HL-60 (cell line): ENCODE measurements around the gene SORCS2.

Source experiments
- DNase-seq, 2 experiments: peaks; one replicate each; pipeline ENCODE4 v3.0.0-alpha.2; 2010 to 2020; ENCODE audit warnings: low read depth in 1 of 2, low spot score in 1 of 2
- H3K27ac ChIP-seq: fragments of 250-450 bp; sonication (Bioruptor Pico); replicated peaks from 2 replicates; pipeline ENCODE4 v1.5.1; 2020; ENCODE audit warnings: mild to moderate bottlenecking, moderate library complexity
- H3K27me3 ChIP-seq: fragments of 250-450 bp; sonication (Bioruptor Pico); 2 replicates; pipeline ENCODE4 v1.5.1; 2021; ENCODE audit warnings: mild to moderate bottlenecking, moderate library complexity; ENCODE audit not compliant: insufficient read depth, poor library complexity, severe bottlenecking
- H3K4me3 ChIP-seq: replicated peaks from 2 replicates; pipeline ENCODE4 v1.5.1; 2011; ENCODE audit warnings: mild to moderate bottlenecking, control low read depth, low read length; ENCODE audit not compliant: insufficient read depth
- GABPA ChIP-seq: IDR thresholded peaks from 2 replicates; pipeline ENCODE4 v1.6.1; 2012; ENCODE audit warnings: low read depth
- POLR2AphosphoS5 ChIP-seq: IDR thresholded peaks from 2 replicates; pipeline ENCODE4 v1.6.1; 2012; ENCODE audit warnings: low read depth
- SPI1 ChIP-seq: IDR thresholded peaks from 2 replicates; pipeline ENCODE4 v1.6.1; 2012; ENCODE audit warnings: low read depth, mild to moderate bottlenecking, borderline replicate concordance
- TF ChIP-seq, protein P1 (sequence below): IDR thresholded peaks from 2 replicates; pipeline ENCODE4 v1.6.1; 2012; ENCODE audit warnings: low read depth; ENCODE audit not compliant: insufficient replicate concordance
- TF ChIP-seq, protein P2 (sequence below): IDR thresholded peaks from one replicate; pipeline ENCODE4 v1.5.1; 2011; ENCODE audit warnings: low read length, control low read depth, inconsistent platforms; ENCODE audit not compliant: insufficient read depth

SORCS2 gene

DNA sequence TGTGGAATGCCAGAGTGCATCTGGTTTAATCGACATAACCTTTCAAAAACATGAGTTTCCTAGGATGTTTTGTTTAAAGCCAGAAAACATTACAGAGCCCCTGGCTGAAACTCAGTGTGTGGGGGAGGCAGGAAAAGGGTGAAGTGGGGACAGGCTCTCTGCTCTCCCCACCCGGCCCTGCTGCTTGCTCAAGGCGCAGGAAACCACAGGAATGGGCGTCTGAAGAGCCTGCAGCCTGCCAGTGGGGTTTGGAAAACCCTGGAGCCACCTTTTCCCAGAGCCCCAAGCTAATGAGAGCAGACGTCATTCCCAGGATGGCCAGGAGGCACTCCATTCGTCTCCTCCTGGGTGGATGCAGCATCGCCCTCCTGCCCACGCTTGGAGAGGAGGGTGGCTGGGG is 506.7 kb downstream of the SORCS2 start:
- no peak overlapping the region for H3K4me3 ChIP-seq
- TF ChIP-seq, protein P1, sequence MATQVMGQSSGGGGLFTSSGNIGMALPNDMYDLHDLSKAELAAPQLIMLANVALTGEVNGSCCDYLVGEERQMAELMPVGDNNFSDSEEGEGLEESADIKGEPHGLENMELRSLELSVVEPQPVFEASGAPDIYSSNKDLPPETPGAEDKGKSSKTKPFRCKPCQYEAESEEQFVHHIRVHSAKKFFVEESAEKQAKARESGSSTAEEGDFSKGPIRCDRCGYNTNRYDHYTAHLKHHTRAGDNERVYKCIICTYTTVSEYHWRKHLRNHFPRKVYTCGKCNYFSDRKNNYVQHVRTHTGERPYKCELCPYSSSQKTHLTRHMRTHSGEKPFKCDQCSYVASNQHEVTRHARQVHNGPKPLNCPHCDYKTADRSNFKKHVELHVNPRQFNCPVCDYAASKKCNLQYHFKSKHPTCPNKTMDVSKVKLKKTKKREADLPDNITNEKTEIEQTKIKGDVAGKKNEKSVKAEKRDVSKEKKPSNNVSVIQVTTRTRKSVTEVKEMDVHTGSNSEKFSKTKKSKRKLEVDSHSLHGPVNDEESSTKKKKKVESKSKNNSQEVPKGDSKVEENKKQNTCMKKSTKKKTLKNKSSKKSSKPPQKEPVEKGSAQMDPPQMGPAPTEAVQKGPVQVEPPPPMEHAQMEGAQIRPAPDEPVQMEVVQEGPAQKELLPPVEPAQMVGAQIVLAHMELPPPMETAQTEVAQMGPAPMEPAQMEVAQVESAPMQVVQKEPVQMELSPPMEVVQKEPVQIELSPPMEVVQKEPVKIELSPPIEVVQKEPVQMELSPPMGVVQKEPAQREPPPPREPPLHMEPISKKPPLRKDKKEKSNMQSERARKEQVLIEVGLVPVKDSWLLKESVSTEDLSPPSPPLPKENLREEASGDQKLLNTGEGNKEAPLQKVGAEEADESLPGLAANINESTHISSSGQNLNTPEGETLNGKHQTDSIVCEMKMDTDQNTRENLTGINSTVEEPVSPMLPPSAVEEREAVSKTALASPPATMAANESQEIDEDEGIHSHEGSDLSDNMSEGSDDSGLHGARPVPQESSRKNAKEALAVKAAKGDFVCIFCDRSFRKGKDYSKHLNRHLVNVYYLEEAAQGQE = no peak
- TF ChIP-seq, protein P2, sequence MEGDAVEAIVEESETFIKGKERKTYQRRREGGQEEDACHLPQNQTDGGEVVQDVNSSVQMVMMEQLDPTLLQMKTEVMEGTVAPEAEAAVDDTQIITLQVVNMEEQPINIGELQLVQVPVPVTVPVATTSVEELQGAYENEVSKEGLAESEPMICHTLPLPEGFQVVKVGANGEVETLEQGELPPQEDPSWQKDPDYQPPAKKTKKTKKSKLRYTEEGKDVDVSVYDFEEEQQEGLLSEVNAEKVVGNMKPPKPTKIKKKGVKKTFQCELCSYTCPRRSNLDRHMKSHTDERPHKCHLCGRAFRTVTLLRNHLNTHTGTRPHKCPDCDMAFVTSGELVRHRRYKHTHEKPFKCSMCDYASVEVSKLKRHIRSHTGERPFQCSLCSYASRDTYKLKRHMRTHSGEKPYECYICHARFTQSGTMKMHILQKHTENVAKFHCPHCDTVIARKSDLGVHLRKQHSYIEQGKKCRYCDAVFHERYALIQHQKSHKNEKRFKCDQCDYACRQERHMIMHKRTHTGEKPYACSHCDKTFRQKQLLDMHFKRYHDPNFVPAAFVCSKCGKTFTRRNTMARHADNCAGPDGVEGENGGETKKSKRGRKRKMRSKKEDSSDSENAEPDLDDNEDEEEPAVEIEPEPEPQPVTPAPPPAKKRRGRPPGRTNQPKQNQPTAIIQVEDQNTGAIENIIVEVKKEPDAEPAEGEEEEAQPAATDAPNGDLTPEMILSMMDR = no peak
- TF ChIP-seq POLR2AphosphoS5 = no peak
- no peak for TF ChIP-seq SPI1
- TF ChIP-seq GABPA = no peak
- H3K27me3 ChIP-seq = no peaks in the 10 kb centered on the region
- DNase-seq = no peak
- H3K27ac ChIP-seq = no peak overlapping the region

DNA sequence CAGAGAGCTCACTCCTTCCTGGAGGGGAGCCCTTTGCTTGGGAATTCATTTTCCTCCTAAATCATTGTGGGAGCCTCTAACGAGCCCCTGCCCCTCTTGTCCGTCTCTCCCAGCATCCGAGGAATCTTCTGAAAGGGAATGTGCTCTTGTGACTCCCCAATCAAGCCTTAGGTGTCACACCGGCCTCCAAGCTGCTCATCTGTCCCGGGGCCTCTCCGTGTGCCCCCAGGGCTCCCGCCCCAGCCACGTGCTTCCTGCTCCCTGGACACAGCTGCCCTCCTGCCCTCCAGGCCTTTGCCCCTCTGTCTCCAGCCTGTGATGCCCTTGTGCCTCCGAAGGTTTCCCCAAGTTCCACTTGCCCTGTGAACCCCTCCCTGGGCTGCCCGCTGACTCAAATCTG is 507.5 kb downstream of the SORCS2 start:
- no peak overlapping the region for H3K27ac ChIP-seq
- no peak overlapping the region for H3K4me3 ChIP-seq
- TF ChIP-seq POLR2AphosphoS5 (no peak), GABPA (no peak), SPI1 (no peak)
- TF ChIP-seq, protein P1 = no peak
- TF ChIP-seq, protein P2 = no peak
- DNase-seq = no peak
- H3K27me3 ChIP-seq = no peaks in the 10 kb centered on the region

DNA sequence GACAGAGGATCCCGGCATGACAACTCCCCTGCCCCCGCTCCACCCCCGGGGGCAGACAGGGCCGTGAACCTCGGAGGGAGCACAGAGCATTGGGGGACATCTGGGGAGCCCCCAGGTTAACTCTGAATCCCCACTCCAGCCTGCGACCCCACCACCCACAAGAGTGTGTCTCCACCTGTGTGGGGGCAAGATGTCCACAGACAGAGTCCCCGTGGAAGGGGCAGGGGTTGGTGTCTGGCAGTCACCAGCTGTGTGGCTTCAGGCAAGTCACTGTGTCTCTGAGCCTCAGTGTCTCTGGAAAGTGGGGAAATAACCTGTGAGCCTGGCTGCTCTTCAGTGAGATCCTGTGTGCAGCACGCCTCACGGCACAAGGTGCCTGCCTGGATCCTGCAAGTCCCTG is 508.3 kb downstream of the SORCS2 start:
- TF ChIP-seq POLR2AphosphoS5 (no peak), SPI1 (no peak), GABPA (no peak)
- TF ChIP-seq, protein P1 = no peak
- TF ChIP-seq, protein P2 = no peak
- H3K4me3 ChIP-seq = no peak overlapping the region
- no peaks in the 10 kb centered on the region for H3K27me3 ChIP-seq
- DNase-seq = no peak
- no peak overlapping the region for H3K27ac ChIP-seq
